ENCODE measurements around the gene OR5K4. TPM values are rescaled to one million over a fixed set of nuclear protein-coding genes. Genes with fewer than 3 reads are reported as not detected.

The OR5K4 gene
- polyA plus RNA-seq, 1 donor (not counting 4 experiments of a cell fraction or from before 2014, with no cell fraction given), result not detected

DNA sequence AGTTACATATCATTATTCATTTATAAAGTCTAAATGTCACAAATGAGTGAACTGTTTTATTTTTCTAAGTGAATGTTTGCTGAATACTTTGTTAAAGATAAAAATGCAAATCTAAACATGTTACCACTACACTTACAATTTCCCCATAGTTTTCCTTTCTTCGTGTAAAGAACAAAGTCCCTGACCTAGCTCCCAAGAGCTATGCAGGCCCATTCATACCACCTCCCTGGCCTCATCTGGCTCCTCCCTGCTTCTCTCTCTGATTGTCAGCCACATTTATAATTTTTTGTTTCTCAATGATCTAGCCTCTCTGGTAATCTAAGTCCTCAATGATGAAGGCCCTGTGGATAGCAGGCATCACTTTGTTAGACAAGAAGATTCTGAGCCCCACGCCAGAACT is 31.0 kb upstream of the OR5K4 start:
- dilution Hi-C loops (cut with MboI; ENCODE audit: extremely low pct_ligation_motif_present, low sequenced_read_pairs), result no loop called here
- Histone ChIP-seq H3K4me3 (ENCODE audit: control insufficient read depth in 2 of 3, extremely low read depth in 1 of 3, insufficient read depth in 2 of 3, low read depth in 1 of 3, low read length in 3 of 3) (no peak overlapping the region), H3K27me3 (ENCODE audit: control insufficient read depth, extremely low read depth, insufficient read depth, low read length) (peaks cover 2% of the 10 kb centered on the region), H3K9me3 (ENCODE audit: control insufficient read depth, low read depth, low read length) (no peaks in the 10 kb centered on the region), H3K4me1 (ENCODE audit: control insufficient read depth, extremely low read depth, insufficient read depth, low read length) (no peaks in the 10 kb centered on the region), H3K9ac (ENCODE audit: control insufficient read depth, extremely low read depth, insufficient read depth, low read length) (no peak overlapping the region), H3K9me1 (ENCODE audit: control insufficient read depth, extremely low read depth, insufficient read depth, low read length) (no peaks in the 10 kb centered on the region), H3K36me3 (ENCODE audit: control insufficient read depth in 2 of 2, extremely low read depth in 1 of 2, insufficient read depth in 2 of 2, low read length in 2 of 2) (no peaks in the 10 kb centered on the region), H3K79me2 (ENCODE audit: control insufficient read depth, insufficient read depth, low read length) (no peaks in the 10 kb centered on the region), H4K20me1 (ENCODE audit: control insufficient read depth, extremely low read depth, insufficient read depth, low read length) (no peaks in the 10 kb centered on the region), H2AFZ (ENCODE audit: control insufficient read depth, low read length) (no peak overlapping the region), H3K4me2 (ENCODE audit: control insufficient read depth, extremely low read depth, insufficient read depth, low read depth, low read length) (no peak overlapping the region), H3K27ac (ENCODE audit: control insufficient read depth, insufficient read depth, low read length) (no peak overlapping the region)
- TF ChIP-seq, protein P1, sequence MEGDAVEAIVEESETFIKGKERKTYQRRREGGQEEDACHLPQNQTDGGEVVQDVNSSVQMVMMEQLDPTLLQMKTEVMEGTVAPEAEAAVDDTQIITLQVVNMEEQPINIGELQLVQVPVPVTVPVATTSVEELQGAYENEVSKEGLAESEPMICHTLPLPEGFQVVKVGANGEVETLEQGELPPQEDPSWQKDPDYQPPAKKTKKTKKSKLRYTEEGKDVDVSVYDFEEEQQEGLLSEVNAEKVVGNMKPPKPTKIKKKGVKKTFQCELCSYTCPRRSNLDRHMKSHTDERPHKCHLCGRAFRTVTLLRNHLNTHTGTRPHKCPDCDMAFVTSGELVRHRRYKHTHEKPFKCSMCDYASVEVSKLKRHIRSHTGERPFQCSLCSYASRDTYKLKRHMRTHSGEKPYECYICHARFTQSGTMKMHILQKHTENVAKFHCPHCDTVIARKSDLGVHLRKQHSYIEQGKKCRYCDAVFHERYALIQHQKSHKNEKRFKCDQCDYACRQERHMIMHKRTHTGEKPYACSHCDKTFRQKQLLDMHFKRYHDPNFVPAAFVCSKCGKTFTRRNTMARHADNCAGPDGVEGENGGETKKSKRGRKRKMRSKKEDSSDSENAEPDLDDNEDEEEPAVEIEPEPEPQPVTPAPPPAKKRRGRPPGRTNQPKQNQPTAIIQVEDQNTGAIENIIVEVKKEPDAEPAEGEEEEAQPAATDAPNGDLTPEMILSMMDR (optimal IDR thresholded peaks at IDR 0.05 in 1 of 3, IDR thresholded peaks at IDR 0.05 in 1 of 3, conservative IDR thresholded peaks at IDR 0.05 in 1 of 3; ENCODE audit: extremely low read depth in 1 of 3, insufficient read depth in 2 of 3, low read length in 3 of 3), result no peak
- TF ChIP-seq EZH2 (IDR thresholded peaks at IDR 0.05; ENCODE audit: low read length), result no peak
- FAIRE-seq (no peak), DNase-seq (ENCODE audit: low read depth, low spot score) (no peak)

DNA sequence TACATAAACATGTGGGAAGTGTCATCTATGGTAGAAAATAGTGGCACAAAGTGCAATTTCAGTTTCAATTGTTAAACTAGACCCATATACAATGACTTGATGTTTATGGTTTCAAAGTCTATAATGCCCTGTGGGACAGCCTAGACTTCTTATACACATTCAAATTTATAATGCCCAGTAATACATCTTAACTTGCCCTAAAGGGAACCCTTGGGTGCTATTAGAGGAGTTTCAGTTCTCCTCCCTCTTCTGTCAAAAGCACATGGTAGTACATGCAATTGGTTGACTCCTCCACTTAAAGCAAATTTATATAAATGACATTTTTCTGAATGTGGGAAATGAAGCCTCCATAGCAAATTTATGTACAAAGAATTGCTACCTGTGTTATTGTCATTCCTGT is 30.2 kb upstream of the OR5K4 start:
- dilution Hi-C loops (cut with MboI; ENCODE audit: extremely low pct_ligation_motif_present, low sequenced_read_pairs), result no loop called here
- no peak overlapping the region for H2AFZ ChIP-seq (ENCODE audit: control insufficient read depth, low read length)
- no peak for FAIRE-seq

More for the DNA sequence above, 30.2 kb upstream of the OR5K4 start:
- Histone ChIP-seq H3K4me3 (ENCODE audit: control insufficient read depth in 2 of 3, extremely low read depth in 1 of 3, insufficient read depth in 2 of 3, low read depth in 1 of 3, low read length in 3 of 3) (no peak overlapping the region), H3K27ac (ENCODE audit: control insufficient read depth, insufficient read depth, low read length) (no peak overlapping the region), H3K79me2 (ENCODE audit: control insufficient read depth, insufficient read depth, low read length) (no peaks in the 10 kb centered on the region), H3K4me2 (ENCODE audit: control insufficient read depth, extremely low read depth, insufficient read depth, low read depth, low read length) (no peak overlapping the region), H3K36me3 (ENCODE audit: control insufficient read depth in 2 of 2, extremely low read depth in 1 of 2, insufficient read depth in 2 of 2, low read length in 2 of 2) (no peaks in the 10 kb centered on the region), H3K9me1 (ENCODE audit: control insufficient read depth, extremely low read depth, insufficient read depth, low read length) (no peaks in the 10 kb centered on the region), H3K27me3 (ENCODE audit: control insufficient read depth, extremely low read depth, insufficient read depth, low read length) (peaks cover 2% of the 10 kb centered on the region), H4K20me1 (ENCODE audit: control insufficient read depth, extremely low read depth, insufficient read depth, low read length) (no peaks in the 10 kb centered on the region), H3K9me3 (ENCODE audit: control insufficient read depth, low read depth, low read length) (no peaks in the 10 kb centered on the region), H3K9ac (ENCODE audit: control insufficient read depth, extremely low read depth, insufficient read depth, low read length) (no peak overlapping the region), H3K4me1 (ENCODE audit: control insufficient read depth, extremely low read depth, insufficient read depth, low read length) (no peaks in the 10 kb centered on the region)
- no peak for DNase-seq (ENCODE audit: low read depth, low spot score)
- no peak for TF ChIP-seq EZH2 (IDR thresholded peaks at IDR 0.05; ENCODE audit: low read length)
- TF ChIP-seq, protein P1 (optimal IDR thresholded peaks at IDR 0.05 in 1 of 3, IDR thresholded peaks at IDR 0.05 in 1 of 3, conservative IDR thresholded peaks at IDR 0.05 in 1 of 3; ENCODE audit: extremely low read depth in 1 of 3, insufficient read depth in 2 of 3, low read length in 3 of 3), result no peak
